GM23338 (cell line): ENCODE results near the gene TMEM63A. TPM values are rescaled to one million over a fixed set of nuclear protein-coding genes. Genes with fewer than 3 reads are reported as not detected.

Experiments used
- ATAC-seq: fragments of 200-7000 bp; cut with Tn5 transposase; 3 replicates; pipeline ENCODE4 v1.9.1; 2020
- DNase-seq: peaks from one replicate; pipeline ENCODE4 v3.0.0-alpha.2; 2015; ENCODE audit warnings: low spot score
- H2AFZ ChIP-seq: fragments of 200-600 bp; sonication (generic); 2 replicates; pipeline ENCODE4 v1.8.0; 2016; ENCODE audit warnings: antibody characterized with exemption, mild to moderate bottlenecking, moderate library complexity
- H3F3A ChIP-seq: fragments of 200-600 bp; sonication (generic); replicated peaks from 2 replicates; pipeline ENCODE4 v1.8.0; 2017; ENCODE audit warnings: antibody characterized with exemption, mixed run types, low read depth
- H3K27ac ChIP-seq: fragments of 200-600 bp; sonication (generic); 2 replicates; pipeline ENCODE4 v1.6.1; 2016; ENCODE audit warnings: low read depth
- H3K27me3 ChIP-seq: fragments of 200-600 bp; sonication (generic); 2 replicates; pipeline ENCODE4 v1.8.0; 2016; ENCODE audit warnings: mild to moderate bottlenecking, mixed run types, moderate library complexity; ENCODE audit not compliant: insufficient read depth
- H3K36me3 ChIP-seq: fragments of 200-600 bp; sonication (generic); 2 replicates; pipeline ENCODE4 v1.8.0; 2016; ENCODE audit warnings: mild to moderate bottlenecking; ENCODE audit not compliant: insufficient read depth
- H3K4me1 ChIP-seq: fragments of 200-600 bp; sonication (generic); 2 replicates; pipeline ENCODE4 v1.8.0; 2016; ENCODE audit warnings: mild to moderate bottlenecking, moderate library complexity; ENCODE audit not compliant: insufficient read depth
- H3K4me2 ChIP-seq: fragments of 200-600 bp; sonication (generic); 2 replicates; pipeline ENCODE4 v1.7.1; 2017; ENCODE audit warnings: mixed run types
- H3K4me3 ChIP-seq: fragments of 200-600 bp; sonication (generic); 2 replicates; pipeline ENCODE4 v1.6.1; 2016; ENCODE audit warnings: mixed run types
- H3K79me2 ChIP-seq: fragments of 200-600 bp; sonication (generic); replicated peaks from 2 replicates; pipeline ENCODE4 v1.8.0; 2017; ENCODE audit warnings: mild to moderate bottlenecking; ENCODE audit not compliant: insufficient read depth
- H3K9me2 ChIP-seq: fragments of 200-600 bp; sonication (generic); 2 replicates; pipeline ENCODE4 v1.8.0; 2017; ENCODE audit not compliant: insufficient read depth
- H4K20me1 ChIP-seq: fragments of 200-600 bp; sonication (generic); replicated peaks from 2 replicates; pipeline ENCODE4 v1.8.0; 2017; ENCODE audit warnings: mild to moderate bottlenecking; ENCODE audit not compliant: insufficient read depth
- H3K27ac Mint-ChIP-seq: 2 replicates; pipeline ENCODE4 v1.8.0; 2020; ENCODE audit warnings: inconsistent platforms, mild to moderate bottlenecking, moderate library complexity, mixed read lengths
- H3K27me3 Mint-ChIP-seq: 3 replicates; pipeline ENCODE4 v1.8.0; 2022; ENCODE audit warnings: low read depth, mild to moderate bottlenecking, moderate library complexity, mixed read lengths, inconsistent platforms; ENCODE audit not compliant: insufficient read depth, poor library complexity
- H3K36me3 Mint-ChIP-seq: 3 replicates; pipeline ENCODE4 v1.8.0; 2021; ENCODE audit warnings: low read depth, mild to moderate bottlenecking, inconsistent platforms, moderate library complexity, mixed read lengths
- H3K4me1 Mint-ChIP-seq: 3 replicates; pipeline ENCODE4 v1.8.0; 2020; ENCODE audit warnings: mild to moderate bottlenecking, inconsistent platforms, mixed read lengths
- H3K4me3 Mint-ChIP-seq: 3 replicates; pipeline ENCODE4 v1.8.0; 2021; ENCODE audit warnings: moderate library complexity, mild to moderate bottlenecking, inconsistent platforms, mixed read lengths
- H3K9me3 Mint-ChIP-seq: 3 replicates; pipeline ENCODE4 v1.8.0; 2020; ENCODE audit warnings: moderate library complexity, mild to moderate bottlenecking, inconsistent platforms, mixed read lengths
- ETS1 ChIP-seq: IDR thresholded peaks from 2 replicates; pipeline ENCODE4 v1.6.1; 2016; ENCODE audit warnings: antibody characterized with exemption
- EZH2 ChIP-seq: fragments of 200-600 bp; sonication (generic); IDR thresholded peaks from one replicate; pipeline ENCODE4 v1.8.0; 2017; ENCODE audit warnings: antibody characterized with exemption, mild to moderate bottlenecking, low read depth; ENCODE audit not compliant: unreplicated experiment
- EZH2phosphoT487 ChIP-seq: fragments of 200-600 bp; sonication (generic); IDR thresholded peaks from one replicate; pipeline ENCODE4 v1.8.1; 2018; ENCODE audit warnings: antibody characterized with exemption; ENCODE audit not compliant: unreplicated experiment
- JUNB ChIP-seq: IDR thresholded peaks from one replicate; pipeline ENCODE4 v1.6.1; 2016; ENCODE audit warnings: antibody characterized with exemption; ENCODE audit not compliant: unreplicated experiment
- NANOG ChIP-seq: IDR thresholded peaks from 2 replicates; pipeline ENCODE4 v1.6.1; 2016; ENCODE audit warnings: antibody characterized with exemption, borderline replicate concordance
- STAT1 ChIP-seq: IDR thresholded peaks from one replicate; pipeline ENCODE4 v1.6.1; 2016; ENCODE audit warnings: antibody characterized with exemption; ENCODE audit not compliant: unreplicated experiment
- ZNF114 ChIP-seq: fragments of 250-450 bp; sonication (Bioruptor Pico); IDR thresholded peaks from 2 replicates; pipeline ENCODE4 v1.5.0; 2020; ENCODE audit warnings: mild to moderate bottlenecking, moderate library complexity
- polyA plus RNA-seq: library from polyadenylated mRNA; unstranded; fragments of >200 nt; fragmentation: Nextera tagmentation; extraction: Ambion mirVana; gene quantifications from 2 replicates; pipeline ENCODE4 v1.2.1, GENCODE V29; 2016
- total RNA-seq: library from RNA; depleted of rRNA; stranded (reverse); fragments of >200 nt; shearing (Covaris generic); gene quantifications from 2 replicates; pipeline ENCODE4 v1.2.3, GENCODE V29; 2014
- TF ChIP-seq, protein P1 (sequence below): fragments of 250-450 bp; sonication (Bioruptor Pico); IDR thresholded peaks from 2 replicates; pipeline ENCODE4 v1.5.0; 2020; ENCODE audit warnings: mild to moderate bottlenecking, moderate library complexity
- TF ChIP-seq, protein P2 (sequence below), 2 experiments: fragments of 200-600 bp in 1 of 2; sonication (generic) in 1 of 2; conservative IDR thresholded peaks; 2 replicates each; pipeline versions ENCODE4 v1.5.1 to v1.6.1; 2016 to 2017; ENCODE audit warnings: antibody characterized with exemption in 2 of 2, low read depth in 2 of 2, mild to moderate bottlenecking in 2 of 2, moderate library complexity in 1 of 2

TMEM63A gene
- total and polyA plus RNA-seq, 2 experiments from 2014 or later: 31.7 to 76.9 TPM

GRCh38 chr1:225825078-225825477 lies 57.1 kb downstream of the TMEM63A start (continued):
- TF ChIP-seq, protein P1, sequence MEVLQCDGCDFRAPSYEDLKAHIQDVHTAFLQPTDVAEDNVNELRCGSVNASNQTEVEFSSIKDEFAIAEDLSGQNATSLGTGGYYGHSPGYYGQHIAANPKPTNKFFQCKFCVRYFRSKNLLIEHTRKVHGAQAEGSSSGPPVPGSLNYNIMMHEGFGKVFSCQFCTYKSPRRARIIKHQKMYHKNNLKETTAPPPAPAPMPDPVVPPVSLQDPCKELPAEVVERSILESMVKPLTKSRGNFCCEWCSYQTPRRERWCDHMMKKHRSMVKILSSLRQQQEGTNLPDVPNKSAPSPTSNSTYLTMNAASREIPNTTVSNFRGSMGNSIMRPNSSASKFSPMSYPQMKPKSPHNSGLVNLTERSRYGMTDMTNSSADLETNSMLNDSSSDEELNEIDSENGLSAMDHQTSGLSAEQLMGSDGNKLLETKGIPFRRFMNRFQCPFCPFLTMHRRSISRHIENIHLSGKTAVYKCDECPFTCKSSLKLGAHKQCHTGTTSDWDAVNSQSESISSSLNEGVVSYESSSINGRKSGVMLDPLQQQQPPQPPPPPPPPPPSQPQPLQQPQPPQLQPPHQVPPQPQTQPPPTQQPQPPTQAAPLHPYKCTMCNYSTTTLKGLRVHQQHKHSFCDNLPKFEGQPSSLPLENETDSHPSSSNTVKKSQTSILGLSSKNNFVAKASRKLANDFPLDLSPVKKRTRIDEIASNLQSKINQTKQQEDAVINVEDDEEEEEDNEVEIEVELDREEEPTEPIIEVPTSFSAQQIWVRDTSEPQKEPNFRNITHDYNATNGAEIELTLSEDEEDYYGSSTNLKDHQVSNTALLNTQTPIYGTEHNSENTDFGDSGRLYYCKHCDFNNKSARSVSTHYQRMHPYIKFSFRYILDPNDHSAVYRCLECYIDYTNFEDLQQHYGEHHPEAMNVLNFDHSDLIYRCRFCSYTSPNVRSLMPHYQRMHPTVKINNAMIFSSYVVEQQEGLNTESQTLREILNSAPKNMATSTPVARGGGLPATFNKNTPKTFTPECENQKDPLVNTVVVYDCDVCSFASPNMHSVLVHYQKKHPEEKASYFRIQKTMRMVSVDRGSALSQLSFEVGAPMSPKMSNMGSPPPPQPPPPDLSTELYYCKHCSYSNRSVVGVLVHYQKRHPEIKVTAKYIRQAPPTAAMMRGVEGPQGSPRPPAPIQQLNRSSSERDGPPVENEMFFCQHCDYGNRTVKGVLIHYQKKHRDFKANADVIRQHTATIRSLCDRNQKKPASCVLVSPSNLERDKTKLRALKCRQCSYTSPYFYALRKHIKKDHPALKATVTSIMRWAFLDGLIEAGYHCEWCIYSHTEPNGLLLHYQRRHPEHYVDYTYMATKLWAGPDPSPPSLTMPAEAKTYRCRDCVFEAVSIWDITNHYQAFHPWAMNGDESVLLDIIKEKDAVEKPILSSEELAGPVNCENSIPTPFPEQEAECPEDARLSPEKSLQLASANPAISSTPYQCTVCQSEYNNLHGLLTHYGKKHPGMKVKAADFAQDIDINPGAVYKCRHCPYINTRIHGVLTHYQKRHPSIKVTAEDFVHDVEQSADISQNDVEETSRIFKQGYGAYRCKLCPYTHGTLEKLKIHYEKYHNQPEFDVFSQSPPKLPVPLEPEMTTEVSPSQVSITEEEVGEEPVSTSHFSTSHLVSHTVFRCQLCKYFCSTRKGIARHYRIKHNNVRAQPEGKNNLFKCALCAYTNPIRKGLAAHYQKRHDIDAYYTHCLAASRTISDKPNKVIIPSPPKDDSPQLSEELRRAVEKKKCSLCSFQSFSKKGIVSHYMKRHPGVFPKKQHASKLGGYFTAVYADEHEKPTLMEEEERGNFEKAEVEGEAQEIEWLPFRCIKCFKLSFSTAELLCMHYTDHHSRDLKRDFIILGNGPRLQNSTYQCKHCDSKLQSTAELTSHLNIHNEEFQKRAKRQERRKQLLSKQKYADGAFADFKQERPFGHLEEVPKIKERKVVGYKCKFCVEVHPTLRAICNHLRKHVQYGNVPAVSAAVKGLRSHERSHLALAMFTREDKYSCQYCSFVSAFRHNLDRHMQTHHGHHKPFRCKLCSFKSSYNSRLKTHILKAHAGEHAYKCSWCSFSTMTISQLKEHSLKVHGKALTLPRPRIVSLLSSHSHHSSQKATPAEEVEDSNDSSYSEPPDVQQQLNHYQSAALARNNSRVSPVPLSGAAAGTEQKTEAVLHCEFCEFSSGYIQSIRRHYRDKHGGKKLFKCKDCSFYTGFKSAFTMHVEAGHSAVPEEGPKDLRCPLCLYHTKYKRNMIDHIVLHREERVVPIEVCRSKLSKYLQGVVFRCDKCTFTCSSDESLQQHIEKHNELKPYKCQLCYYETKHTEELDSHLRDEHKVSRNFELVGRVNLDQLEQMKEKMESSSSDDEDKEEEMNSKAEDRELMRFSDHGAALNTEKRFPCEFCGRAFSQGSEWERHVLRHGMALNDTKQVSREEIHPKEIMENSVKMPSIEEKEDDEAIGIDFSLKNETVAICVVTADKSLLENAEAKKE (CRISPR knock-in tag): no peak
- TF ChIP-seq ZNF114 (CRISPR knock-in tag): no peak
- no peak for TF ChIP-seq EZH2phosphoT487
- no peak for TF ChIP-seq NANOG
- TF ChIP-seq EZH2: no peak
- TF ChIP-seq ETS1: no peak

DNA sequence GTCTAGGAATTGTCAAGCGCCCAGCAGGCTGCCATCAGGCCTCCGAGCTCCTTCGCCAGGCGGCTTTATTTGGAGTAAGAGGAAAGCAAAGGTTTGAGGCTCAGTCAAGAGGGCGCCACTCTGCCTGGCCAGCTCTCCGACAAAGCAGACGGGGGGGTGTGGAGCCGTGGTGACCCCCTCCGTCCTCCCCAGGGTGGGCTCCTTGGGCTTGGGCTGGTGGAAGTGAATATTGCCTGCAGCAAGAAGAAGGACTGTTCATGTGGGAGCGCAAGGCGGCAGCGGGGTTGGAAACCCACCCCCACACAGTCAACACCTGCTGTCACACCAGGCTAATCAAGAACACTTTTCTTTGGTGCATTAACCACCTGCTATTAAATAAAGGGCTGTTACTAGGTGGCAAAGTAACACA lies 57.6 kb downstream of the TMEM63A start:
- ATAC-seq: peak; percentile 70
- peak overlapping the region; percentile 7; the same call in 1 of the 3 replicates for H3K4me3 Mint-ChIP-seq

More for the DNA sequence above, 57.6 kb downstream of the TMEM63A start:
- Histone ChIP-seq H3F3A (0 out of 2 replicates have a peak, but pooled peaks cover 3% of the 10 kb centered on the region), H3K4me2 (peak overlapping the region; percentile 55), H3K27me3 (no peaks in the 10 kb centered on the region), H3K9me2 (no peaks in the 10 kb centered on the region), H3K79me2 (peaks cover 43% of the 10 kb centered on the region), H3K36me3 (no peaks in the 10 kb centered on the region), H3K4me3 (no peak overlapping the region), H2AFZ (no peak overlapping the region), H4K20me1 (peaks cover 6% of the 10 kb centered on the region), H3K27ac (peak overlapping the region; percentile 30; the same call in 1 of the 2 replicates), H3K4me1 (peaks cover 19% of the 10 kb centered on the region)
- TF ChIP-seq STAT1 (no peak), NANOG (no peak), JUNB (no peak), EZH2phosphoT487 (no peak)
- TF ChIP-seq, protein P2, sequence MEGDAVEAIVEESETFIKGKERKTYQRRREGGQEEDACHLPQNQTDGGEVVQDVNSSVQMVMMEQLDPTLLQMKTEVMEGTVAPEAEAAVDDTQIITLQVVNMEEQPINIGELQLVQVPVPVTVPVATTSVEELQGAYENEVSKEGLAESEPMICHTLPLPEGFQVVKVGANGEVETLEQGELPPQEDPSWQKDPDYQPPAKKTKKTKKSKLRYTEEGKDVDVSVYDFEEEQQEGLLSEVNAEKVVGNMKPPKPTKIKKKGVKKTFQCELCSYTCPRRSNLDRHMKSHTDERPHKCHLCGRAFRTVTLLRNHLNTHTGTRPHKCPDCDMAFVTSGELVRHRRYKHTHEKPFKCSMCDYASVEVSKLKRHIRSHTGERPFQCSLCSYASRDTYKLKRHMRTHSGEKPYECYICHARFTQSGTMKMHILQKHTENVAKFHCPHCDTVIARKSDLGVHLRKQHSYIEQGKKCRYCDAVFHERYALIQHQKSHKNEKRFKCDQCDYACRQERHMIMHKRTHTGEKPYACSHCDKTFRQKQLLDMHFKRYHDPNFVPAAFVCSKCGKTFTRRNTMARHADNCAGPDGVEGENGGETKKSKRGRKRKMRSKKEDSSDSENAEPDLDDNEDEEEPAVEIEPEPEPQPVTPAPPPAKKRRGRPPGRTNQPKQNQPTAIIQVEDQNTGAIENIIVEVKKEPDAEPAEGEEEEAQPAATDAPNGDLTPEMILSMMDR (conservative IDR thresholded peaks at IDR 0.05; ENCODE audit: low read depth in 2 of 2): peak in 1 of 2 experiments; percentile 21; a peak in 1 of 4 replicates
- peaks cover 8% of the 10 kb centered on the region; the same call in 2 of the 3 replicates for H3K36me3 Mint-ChIP-seq
- peaks cover 44% of the 10 kb centered on the region for H3K4me1 Mint-ChIP-seq
- DNase-seq: peak; percentile 46
- H3K9me3 Mint-ChIP-seq: no peaks in the 10 kb centered on the region
- H3K27ac Mint-ChIP-seq: 0 out of 2 replicates have a peak overlapping the region, but pooled peaks have one; percentile 47
- H3K27me3 Mint-ChIP-seq: peaks cover 5% of the 10 kb centered on the region
